ENCODE data around the gene MAP6D1.

MAP6D1 gene

DNA sequence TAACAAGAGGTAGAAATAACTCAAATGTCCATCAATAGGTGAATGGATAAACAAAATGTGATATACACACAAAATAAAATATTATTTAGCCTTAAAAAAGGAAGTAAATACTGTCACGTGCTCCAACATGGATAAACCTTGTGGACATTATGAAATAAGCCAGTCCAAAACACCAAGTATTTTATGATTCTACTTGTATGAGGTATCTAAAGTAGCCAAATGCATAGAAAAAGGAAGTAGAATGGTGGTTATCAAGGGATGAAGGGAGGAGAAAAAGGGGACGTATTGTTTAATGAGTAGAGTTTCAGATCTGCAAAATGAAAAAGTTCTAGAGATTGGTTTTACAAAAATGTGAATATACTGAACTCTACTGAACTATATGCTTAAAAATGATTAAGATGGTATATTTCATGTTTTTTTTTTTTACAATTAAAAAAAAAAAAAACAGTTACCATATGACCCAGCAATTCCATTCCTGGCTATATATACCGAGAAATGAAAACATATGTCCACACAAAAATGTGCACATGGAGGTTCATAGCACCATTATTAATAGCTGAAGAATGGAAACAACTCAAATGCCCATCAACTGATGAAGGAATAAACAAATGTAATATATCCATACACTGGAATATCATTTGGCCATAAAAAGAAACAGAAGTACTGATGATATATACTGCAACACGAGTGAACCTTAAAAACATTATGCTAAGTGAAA lies 29.1 kb upstream of the MAP6D1 start:
- no peak overlapping the region for H3K4me3 ChIP-seq (replicated peaks in 1 of 2; ENCODE audit: low read depth in 2 of 2, low read length in 2 of 2)
- DNase-seq (ENCODE audit: low read depth in 2 of 2): no peak
- TF ChIP-seq, protein P1, sequence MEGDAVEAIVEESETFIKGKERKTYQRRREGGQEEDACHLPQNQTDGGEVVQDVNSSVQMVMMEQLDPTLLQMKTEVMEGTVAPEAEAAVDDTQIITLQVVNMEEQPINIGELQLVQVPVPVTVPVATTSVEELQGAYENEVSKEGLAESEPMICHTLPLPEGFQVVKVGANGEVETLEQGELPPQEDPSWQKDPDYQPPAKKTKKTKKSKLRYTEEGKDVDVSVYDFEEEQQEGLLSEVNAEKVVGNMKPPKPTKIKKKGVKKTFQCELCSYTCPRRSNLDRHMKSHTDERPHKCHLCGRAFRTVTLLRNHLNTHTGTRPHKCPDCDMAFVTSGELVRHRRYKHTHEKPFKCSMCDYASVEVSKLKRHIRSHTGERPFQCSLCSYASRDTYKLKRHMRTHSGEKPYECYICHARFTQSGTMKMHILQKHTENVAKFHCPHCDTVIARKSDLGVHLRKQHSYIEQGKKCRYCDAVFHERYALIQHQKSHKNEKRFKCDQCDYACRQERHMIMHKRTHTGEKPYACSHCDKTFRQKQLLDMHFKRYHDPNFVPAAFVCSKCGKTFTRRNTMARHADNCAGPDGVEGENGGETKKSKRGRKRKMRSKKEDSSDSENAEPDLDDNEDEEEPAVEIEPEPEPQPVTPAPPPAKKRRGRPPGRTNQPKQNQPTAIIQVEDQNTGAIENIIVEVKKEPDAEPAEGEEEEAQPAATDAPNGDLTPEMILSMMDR (IDR thresholded peaks at IDR 0.05; ENCODE audit: low read depth, low read length): no peak

DNA sequence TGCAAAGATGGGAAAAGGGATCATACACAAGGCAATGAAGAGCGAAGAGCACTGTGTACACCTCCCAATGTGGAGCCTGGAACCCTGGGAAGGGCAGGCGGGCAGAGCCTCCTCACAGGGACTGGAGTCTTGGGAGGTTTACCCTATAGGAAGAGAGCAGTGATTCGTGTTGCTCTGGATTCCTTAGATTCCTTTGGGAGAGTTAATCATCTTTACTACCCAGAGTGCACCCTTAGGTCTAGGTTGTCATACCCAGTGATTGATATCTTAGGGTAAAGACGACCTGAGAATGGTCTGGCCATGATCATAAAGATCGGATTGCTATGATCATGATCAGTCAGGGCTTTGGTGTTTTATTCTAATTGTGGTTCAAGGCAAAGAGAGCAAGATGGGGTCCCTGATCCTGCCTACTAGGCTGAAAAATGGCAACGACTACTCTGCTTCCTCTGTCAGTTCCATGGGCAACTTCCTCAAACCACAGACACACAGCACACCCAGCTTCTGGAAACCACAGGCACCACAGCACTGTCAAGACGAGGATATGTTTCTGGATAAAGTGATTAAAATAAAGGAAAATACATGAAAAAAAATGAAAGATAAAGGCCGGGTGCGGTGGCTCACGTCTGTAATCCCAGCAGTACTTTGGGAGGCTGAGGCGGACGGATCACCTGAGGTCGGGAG lies 20.4 kb upstream of the MAP6D1 start:
- DNase-seq (ENCODE audit: low read depth in 2 of 2): peak in 1 of 2 donors; percentile 16
- TF ChIP-seq, protein P1 (IDR thresholded peaks at IDR 0.05; ENCODE audit: low read depth, low read length): no peak
- no peak overlapping the region for H3K4me3 ChIP-seq (replicated peaks in 1 of 2; ENCODE audit: low read depth in 2 of 2, low read length in 2 of 2)

- TF ChIP-seq, protein P1 (IDR thresholded peaks at IDR 0.05; ENCODE audit: low read depth, low read length): no peak
- DNase-seq (ENCODE audit: low read depth in 2 of 2): no peak
- no peak overlapping the region for H3K4me3 ChIP-seq (replicated peaks in 1 of 2; ENCODE audit: low read depth in 2 of 2, low read length in 2 of 2)
These were observed 19.7 kb upstream of the MAP6D1 start for GRCh38 chr3:183845090-183845489.

DNA sequence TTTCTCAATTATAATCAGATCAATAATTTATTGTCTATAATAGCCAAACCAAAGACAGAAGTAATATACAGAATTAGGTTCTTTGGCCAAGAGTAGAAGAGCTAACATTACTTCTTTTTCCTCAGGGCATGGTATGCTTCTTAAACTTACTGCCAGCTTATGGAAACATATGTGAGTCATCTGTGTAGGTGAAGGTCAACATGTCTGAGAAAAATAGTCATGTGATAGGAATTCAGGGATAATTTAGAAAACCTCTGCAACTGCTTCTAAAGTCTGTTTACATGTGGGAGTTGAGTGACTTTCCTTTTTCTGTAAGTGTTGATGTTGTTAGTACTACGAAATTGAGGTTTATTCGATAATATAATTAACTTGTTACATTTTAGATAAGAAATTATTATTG lies 19.2 kb upstream of the MAP6D1 start:
- peak; percentile 67 to 79 for DNase-seq (ENCODE audit: low read depth in 2 of 2)
- no peak overlapping the region for H3K4me3 ChIP-seq (replicated peaks in 1 of 2; ENCODE audit: low read depth in 2 of 2, low read length in 2 of 2)
- TF ChIP-seq, protein P1 (IDR thresholded peaks at IDR 0.05; ENCODE audit: low read depth, low read length): no peak

GRCh38 chr3:183839751-183840150 lies 14.4 kb upstream of the MAP6D1 start:
- no peak overlapping the region for H3K4me3 ChIP-seq (replicated peaks in 1 of 2; ENCODE audit: low read depth in 2 of 2, low read length in 2 of 2)
- no peak for DNase-seq (ENCODE audit: low read depth in 2 of 2)
- TF ChIP-seq, protein P1 (IDR thresholded peaks at IDR 0.05; ENCODE audit: low read depth, low read length): no peak

- H3K4me3 ChIP-seq (replicated peaks in 1 of 2; ENCODE audit: low read depth in 2 of 2, low read length in 2 of 2): no peak overlapping the region
- no peak for DNase-seq (ENCODE audit: low read depth in 2 of 2)
- TF ChIP-seq, protein P1 (IDR thresholded peaks at IDR 0.05; ENCODE audit: low read depth, low read length): no peak
These were observed 12.5 kb upstream of the MAP6D1 start for GRCh38 chr3:183837894-183838293.
